A673 (cell line): ENCODE data around the gene RBM19.

Source experiments
- EZH2 ChIP-seq: fragments of 200-600 bp; sonication (generic); IDR thresholded peaks from 2 replicates; pipeline ENCODE4 v1.6.1; 2017; ENCODE audit warnings: borderline replicate concordance, low read depth, mild to moderate bottlenecking, mixed read lengths, antibody characterized with exemption, low read length; ENCODE audit not compliant: poor library complexity, severe bottlenecking
- TF ChIP-seq, protein P1 (sequence below): fragments of 300-800, 200-600 bp; sonication (generic); conservative IDR thresholded peaks from 2 replicates; pipeline ENCODE4 v1.5.1; 2017; ENCODE audit warnings: low read depth, mild to moderate bottlenecking, antibody characterized with exemption, low read length, moderate library complexity, mixed read lengths

DNA sequence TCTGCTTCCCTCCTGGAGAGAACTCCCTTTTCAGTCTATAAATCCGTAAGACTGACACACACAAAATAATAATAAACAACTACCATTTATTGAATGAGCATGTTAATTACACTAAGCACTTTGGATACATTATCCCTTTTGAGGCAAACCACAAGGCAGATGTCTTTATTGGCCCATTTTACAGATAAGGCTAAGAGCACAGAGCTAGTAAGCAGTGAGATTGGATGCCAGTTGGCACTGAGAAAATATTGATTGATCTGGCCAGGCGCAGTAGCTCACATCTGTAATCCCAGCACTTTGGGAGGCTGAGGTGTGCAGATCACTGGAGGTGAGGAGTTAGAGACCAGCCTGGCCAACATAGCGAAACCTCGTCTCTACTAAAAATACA, 21.9 kb upstream of the RBM19 start:
- TF ChIP-seq, protein P1, sequence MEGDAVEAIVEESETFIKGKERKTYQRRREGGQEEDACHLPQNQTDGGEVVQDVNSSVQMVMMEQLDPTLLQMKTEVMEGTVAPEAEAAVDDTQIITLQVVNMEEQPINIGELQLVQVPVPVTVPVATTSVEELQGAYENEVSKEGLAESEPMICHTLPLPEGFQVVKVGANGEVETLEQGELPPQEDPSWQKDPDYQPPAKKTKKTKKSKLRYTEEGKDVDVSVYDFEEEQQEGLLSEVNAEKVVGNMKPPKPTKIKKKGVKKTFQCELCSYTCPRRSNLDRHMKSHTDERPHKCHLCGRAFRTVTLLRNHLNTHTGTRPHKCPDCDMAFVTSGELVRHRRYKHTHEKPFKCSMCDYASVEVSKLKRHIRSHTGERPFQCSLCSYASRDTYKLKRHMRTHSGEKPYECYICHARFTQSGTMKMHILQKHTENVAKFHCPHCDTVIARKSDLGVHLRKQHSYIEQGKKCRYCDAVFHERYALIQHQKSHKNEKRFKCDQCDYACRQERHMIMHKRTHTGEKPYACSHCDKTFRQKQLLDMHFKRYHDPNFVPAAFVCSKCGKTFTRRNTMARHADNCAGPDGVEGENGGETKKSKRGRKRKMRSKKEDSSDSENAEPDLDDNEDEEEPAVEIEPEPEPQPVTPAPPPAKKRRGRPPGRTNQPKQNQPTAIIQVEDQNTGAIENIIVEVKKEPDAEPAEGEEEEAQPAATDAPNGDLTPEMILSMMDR: no peak
- no peak for TF ChIP-seq EZH2
